K562 (cell line): ENCODE data around the gene CKMT2. TPM values are rescaled to one million over a fixed set of nuclear protein-coding genes. Genes with fewer than 3 reads are reported as not detected.

Source experiments
- ATAC-seq: fragments of 200-7000 bp; cut with Tn5 transposase; 3 replicates; pipeline ENCODE4 v1.9.1; 2020; ENCODE audit warnings: moderate library complexity
- BruUV-seq: library from RNA; stranded (reverse); fragments of 400-500 nt; replicated peaks from 2 replicates; lab custom pipeline; 2021; lab: Mats Ljungman, UMichigan
- CTCF ChIA-PET: fragments of 300-600 bp; formaldehyde crosslinking; extraction: SDS; loops from one replicate; lab custom pipeline; 2021; ENCODE audit warnings: low intra/inter-chr PET ratio; lab: Yijun Ruan, JAX
- POLR2A ChIA-PET: fragments of 300-600, 350-650 bp; sonication (Branson Sonifier 250); formaldehyde crosslinking; extraction: SDS; loops from one replicate; lab custom pipeline; 2021; ENCODE audit warnings: antibody characterized with exemption, inconsistent platforms; lab: Yijun Ruan, JAX
- DNase-seq, 4 experiments: peaks; one replicate each; pipeline versions ENCODE4 v3.0.0 to v3.0.0-alpha.2; 2011 to 2018; ENCODE audit warnings: low spot score in 3 of 4, mixed read lengths in 3 of 4; ENCODE audit errors: extremely low read depth in 1 of 4
- FAIRE-seq: peaks from 2 replicates; lab custom pipeline; 2011; peaks lifted over from hg19 to GRCh38; lab: Jason Lieb, UNC
- H2AFZ ChIP-seq: 2 replicates; pipeline ENCODE4 v1.6.0; 2011; ENCODE audit warnings: low read depth, low read length, control low read depth, inconsistent platforms
- H3K27ac ChIP-seq: fragments of 200-600 bp; 3 replicates; pipeline ENCODE4 v1.8.0; 2011; ENCODE audit warnings: low read depth, mild to moderate bottlenecking, control low read depth, inconsistent platforms, low read length, moderate library complexity, mixed read lengths; ENCODE audit errors: extremely low read depth
- H3K27me3 ChIP-seq, 2 experiments: fragments of 300-600 bp in 1 of 2; 2 replicates in 1 of 2; 3 replicates in 1 of 2; pipeline versions ENCODE4 v1.6.0 to v1.8.0; 2011; ENCODE audit warnings: inconsistent platforms in 2 of 2, low read length in 2 of 2, mild to moderate bottlenecking in 1 of 2, mixed read lengths in 1 of 2, moderate library complexity in 1 of 2; ENCODE audit not compliant: control insufficient read depth in 2 of 2, insufficient read depth in 2 of 2
- H3K36me3 ChIP-seq: fragments of 300-600 bp; 3 replicates; pipeline ENCODE4 v1.8.0; 2011; ENCODE audit warnings: mild to moderate bottlenecking, low read length, inconsistent platforms; ENCODE audit not compliant: control insufficient read depth, insufficient read depth
- H3K4me1 ChIP-seq, 2 experiments: fragments of 200-600 bp in 1 of 2; replicated peaks in 1 of 2; 2 replicates in 1 of 2; 3 replicates in 1 of 2; pipeline versions ENCODE4 v1.5.1 to v1.8.0; 2011; ENCODE audit warnings: inconsistent platforms in 2 of 2, low read length in 2 of 2, mild to moderate bottlenecking in 1 of 2, mixed read lengths in 1 of 2, moderate library complexity in 1 of 2; ENCODE audit not compliant: control insufficient read depth in 2 of 2, insufficient read depth in 2 of 2
- H3K4me2 ChIP-seq: 2 replicates; pipeline ENCODE4 v1.6.1; 2011; ENCODE audit warnings: low read length, control low read depth, inconsistent platforms, mixed read lengths; ENCODE audit not compliant: insufficient read depth
- H3K4me3 ChIP-seq: fragments of 200-600 bp; sonication (generic), shearing (Covaris generic); 2 replicates; pipeline ENCODE4 v1.5.1; 2016; ENCODE audit warnings: control low read depth, inconsistent platforms
- H3K79me2 ChIP-seq: fragments of 200-600 bp; 3 replicates; pipeline ENCODE4 v1.8.0; 2011; ENCODE audit warnings: low read length, inconsistent platforms; ENCODE audit not compliant: control insufficient read depth, insufficient read depth
- H3K9ac ChIP-seq, 2 experiments: 2 replicates each; pipeline versions ENCODE4 v1.6.0 to v1.6.1; 2011; ENCODE audit warnings: low read depth in 2 of 2, low read length in 2 of 2, control low read depth in 1 of 2, inconsistent platforms in 1 of 2, mild to moderate bottlenecking in 1 of 2, mixed read lengths in 1 of 2; ENCODE audit not compliant: insufficient read depth in 1 of 2
- H3K9me1 ChIP-seq: one replicate; pipeline ENCODE4 v1.6.0; 2011; ENCODE audit warnings: inconsistent platforms, mild to moderate bottlenecking, low read length, moderate library complexity; ENCODE audit not compliant: control insufficient read depth, insufficient read depth
- H3K9me3 ChIP-seq: replicated peaks from 2 replicates; pipeline ENCODE4 v1.5.1; 2011; ENCODE audit warnings: low read depth, low read length, inconsistent platforms; ENCODE audit not compliant: control insufficient read depth, insufficient read depth
- H4K20me1 ChIP-seq: replicated peaks from 2 replicates; pipeline ENCODE4 v1.6.1; 2011; ENCODE audit warnings: low read length, inconsistent platforms, mixed read lengths; ENCODE audit not compliant: control insufficient read depth, insufficient read depth
- ARID1B ChIP-seq: fragments of 450-650 bp; IDR thresholded peaks from 2 replicates; pipeline ENCODE4 v1.6.1; 2016; ENCODE audit warnings: antibody characterized with exemption, mild to moderate bottlenecking, inconsistent platforms
- CBFA2T2 ChIP-seq: fragments of 450-650 bp; conservative IDR thresholded peaks from 2 replicates; pipeline ENCODE4 v1.6.1; 2017; ENCODE audit warnings: mild to moderate bottlenecking
- CBFA2T3 ChIP-seq: fragments of 450-650 bp; IDR thresholded peaks from 2 replicates; pipeline ENCODE4 v1.6.1; 2017
- CHD2 ChIP-seq: IDR thresholded peaks from 2 replicates; pipeline ENCODE4 v1.6.1; 2011; ENCODE audit warnings: low read depth, low read length
- DPF2 ChIP-seq: fragments of 450-650 bp; IDR thresholded peaks from 2 replicates; pipeline ENCODE4 v1.6.1; 2016
- EZH2 ChIP-seq: IDR thresholded peaks from 2 replicates; pipeline ENCODE4 v1.6.1; 2012; ENCODE audit warnings: low read depth, mild to moderate bottlenecking, inconsistent platforms, low read length, borderline replicate concordance
- GATA2 ChIP-seq: sonication (generic); formaldehyde crosslinking; IDR thresholded peaks from 2 replicates; pipeline ENCODE4 v1.4.0; 2020; ENCODE audit warnings: mild to moderate bottlenecking, missing genetic modification reagents
- HDAC2 ChIP-seq: fragments of 450-650 bp; IDR thresholded peaks from 2 replicates; pipeline ENCODE4 v1.6.1; 2016; ENCODE audit warnings: mild to moderate bottlenecking
- MTA2 ChIP-seq: fragments of 450-650 bp; IDR thresholded peaks from 2 replicates; pipeline ENCODE4 v1.6.1; 2016; ENCODE audit warnings: low read depth
- NCOR1 ChIP-seq: fragments of 450-650 bp; IDR thresholded peaks from 2 replicates; pipeline ENCODE4 v1.6.1; 2016; ENCODE audit warnings: mild to moderate bottlenecking, moderate library complexity
- NFRKB ChIP-seq: fragments of 450-650 bp; IDR thresholded peaks from 2 replicates; pipeline ENCODE4 v1.6.1; 2016; ENCODE audit warnings: low read depth
- NR2C1 ChIP-seq, 2 experiments: fragments of 450-650 bp; IDR thresholded peaks; 2 replicates each; pipeline ENCODE4 v1.6.1; 2017; ENCODE audit warnings: mild to moderate bottlenecking in 2 of 2, antibody characterized with exemption in 1 of 2, inconsistent platforms in 1 of 2, missing compliant biosample characterization in 1 of 2, missing genetic modification characterization in 1 of 2
- SRSF1 ChIP-seq: fragments of 200-400 bp; formaldehyde crosslinking; IDR thresholded peaks from 2 replicates; pipeline ENCODE4 v1.6.1; 2017; ENCODE audit warnings: mild to moderate bottlenecking, low read depth, low read length, moderate library complexity
- STAT5B ChIP-seq: fragments of 250-450 bp; sonication (Bioruptor Pico); IDR thresholded peaks from 2 replicates; pipeline ENCODE4 v1.8.0; 2021; ENCODE audit warnings: mild to moderate bottlenecking, inconsistent platforms
- TAL1 ChIP-seq: fragments of 450-650 bp; IDR thresholded peaks from 2 replicates; pipeline ENCODE4 v1.6.1; 2016; ENCODE audit warnings: mild to moderate bottlenecking
- TEAD4 ChIP-seq, 2 experiments: sonication (generic) in 1 of 2; formaldehyde crosslinking in 1 of 2; IDR thresholded peaks; 2 replicates each; pipeline versions ENCODE4 v1.6.1 to v1.8.0; 2012 to 2022; ENCODE audit warnings: borderline replicate concordance in 1 of 2, inconsistent platforms in 1 of 2, low read length in 1 of 2, mild to moderate bottlenecking in 1 of 2, missing genetic modification reagents in 1 of 2
- TFAM ChIP-seq: fragments of 250-450 bp; sonication (Bioruptor Pico); conservative IDR thresholded peaks from 2 replicates; pipeline ENCODE4 v1.5.0; 2021; ENCODE audit warnings: mild to moderate bottlenecking, moderate library complexity
- ZBTB17 ChIP-seq: fragments of 450-650 bp; formaldehyde crosslinking; IDR thresholded peaks from 2 replicates; pipeline ENCODE4 v1.4.0; 2020; ENCODE audit warnings: mild to moderate bottlenecking
- ZNF232 ChIP-seq: sonication (generic); formaldehyde crosslinking; IDR thresholded peaks from 2 replicates; pipeline ENCODE4 v1.8.0; 2022; ENCODE audit warnings: mild to moderate bottlenecking, missing genetic modification reagents
- ZNF24 ChIP-seq: fragments of 450-650 bp; IDR thresholded peaks from 2 replicates; pipeline ENCODE4 v1.6.1; 2016
- ZNF347 ChIP-seq: fragments of 450-650 bp; formaldehyde crosslinking; IDR thresholded peaks from 2 replicates; pipeline ENCODE4 v1.4.0; 2020; ENCODE audit warnings: low read depth, mild to moderate bottlenecking, moderate library complexity
- WGBS: fragments of 100-300 bp; shearing (Covaris generic); methylation state at CpG from one replicate; pipeline ENCODE4 v1.1.6; 2016; ENCODE audit warnings: low coverage, mixed read lengths; ENCODE audit not compliant: insufficient coverage; ENCODE audit errors: missing lambda C conversion rate; 5-methylcytosine and 5-hydroxymethylcytosine counted together
- in situ Hi-C: fragments of 300-500 bp; cut with MboI; formaldehyde crosslinking; loops from 4 replicates; pipeline ENCODE4 v1.15.0; 2018; ENCODE audit warnings: inconsistent platforms, mixed read lengths
- intact Hi-C: fragments of 100-400 bp; cut with micrococcal nuclease; formaldehyde crosslinking; loops from 2 replicates; pipeline ENCODE4 v1.14.2; 2022
- polyA plus RNA-seq, 8 experiments: library from polyadenylated mRNA; depleted of rRNA in 4 of 8; stranded (reverse) in 5 of 8; unstranded in 3 of 8; fragments of >200 nt; fragmentation: Nextera tagmentation in 2 of 8; fragmentation: Illumina TruSeq in 1 of 8; extraction: Ambion mirVana in 2 of 8; extraction: Trizol in 1 of 8; gene quantifications; 2 replicates each; pipeline versions ENCODE4 v1.2.1 to v1.2.3, GENCODE V29; 2011 to 2014; ENCODE audit warnings: inconsistent platforms in 1 of 8, missing spikeins in 1 of 8
- total RNA-seq, 7 experiments: library from RNA; depleted of rRNA in 6 of 7; stranded (reverse); fragments of >200 nt in 6 of 7; fragmentation: Illumina TruSeq in 2 of 7; extraction: Trizol in 2 of 7; gene quantifications; 2 replicates each; pipeline versions ENCODE4 v1.2.1 to v1.2.3, GENCODE V29; 2011 to 2021; ENCODE audit warnings: low replicate concordance in 1 of 7
- TF ChIP-seq, protein P1 (sequence below): fragments of 150-350 bp; IDR thresholded peaks from 2 replicates; pipeline ENCODE4 v1.6.1; 2014; ENCODE audit warnings: low read depth, mild to moderate bottlenecking, low read length, borderline replicate concordance

The CKMT2 gene
- total and polyA plus RNA-seq, 9 of the 15 experiments (the other 6 are each of a cell fraction or from before 2014, with no cell fraction given), result 0.03 TPM; not detected in 8

DNA sequence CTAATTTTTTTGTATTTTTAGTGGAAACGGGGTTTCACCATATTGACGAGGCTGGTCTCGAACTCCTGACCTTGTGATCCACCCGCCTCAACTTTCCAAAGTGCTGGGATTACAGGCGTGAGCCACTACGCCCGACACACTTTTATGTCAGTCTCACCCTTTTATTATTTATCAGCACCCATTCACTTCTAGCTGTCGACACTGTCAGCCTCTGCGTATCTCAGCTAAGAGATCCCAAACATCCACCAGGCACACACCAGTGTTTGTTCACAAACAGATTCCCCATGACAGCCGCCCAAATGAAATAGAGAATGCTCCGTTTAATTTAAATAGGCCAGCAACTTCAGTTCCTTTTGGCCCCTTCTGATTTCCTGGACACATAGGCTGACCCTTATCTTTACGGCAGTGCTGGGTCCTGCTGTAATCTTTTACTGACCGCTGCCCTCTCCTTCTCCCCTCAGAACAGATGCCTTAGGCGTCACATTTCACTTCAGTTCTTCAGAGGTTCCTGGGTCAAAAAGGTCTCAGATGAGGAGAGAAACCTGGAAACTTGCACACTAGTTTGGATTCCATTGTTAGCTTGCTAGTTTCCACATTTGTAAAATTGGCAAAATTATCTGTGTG, 43.1 kb upstream of the CKMT2 start:
- DNase-seq (peak in 2 of 4 experiments; percentile 53 to 57), ATAC-seq (peak; percentile 66), FAIRE-seq (peak; percentile 49)
- H2AFZ ChIP-seq, result no peak overlapping the region
- ChIA-PET CTCF (interaction anchor here (0.7 kb wide), 1 partner anchor 17 kb away, joined by 4 read pairs; no protein-coding TSS in a partner anchor), POLR2A (no interaction called here)
- no peak overlapping the region for H3K9ac ChIP-seq
- 1% methylated on average over 14 of the region's 14 CpGs for WGBS
- peaks cover 37 to 68% of the 10 kb centered on the region in 2 experiments for H3K27me3 ChIP-seq
- no TSS peak for BruUV-seq
- no peak overlapping the region for H3K4me3 ChIP-seq
- no peaks in the 10 kb centered on the region for H3K9me1 ChIP-seq
- intact Hi-C loops, result loop anchor here (10.0 kb wide), 2 partner anchors 705 to 1095 kb away; partner anchors contain the start of gene FAM151B
- no peaks in the 10 kb centered on the region for H3K36me3 ChIP-seq
- H3K4me1 ChIP-seq, result peaks cover 0 to 3% of the 10 kb centered on the region in 2 experiments; a peak in 1 of 5 replicates
- no peak overlapping the region for H3K4me2 ChIP-seq
- no peak overlapping the region for H3K27ac ChIP-seq
- H3K9me3 ChIP-seq, result no peaks in the 10 kb centered on the region
- H3K79me2 ChIP-seq, result no peaks in the 10 kb centered on the region
- no peaks in the 10 kb centered on the region for H4K20me1 ChIP-seq
- in situ Hi-C loops, result loop anchor here (10.0 to 25.0 kb wide), 2 partner anchors 505 to 1078 kb away; no protein-coding TSS in a partner anchor
- TF ChIP-seq TAL1 (peak; percentile 72), ZNF24 (peak; percentile 96), EZH2 (no peak), STAT5B (CRISPR knock-in tag) (no peak), NR2C1 (IDR thresholded peaks at IDR 0.05) (no peak), NR2C1 (tag; IDR thresholded peaks at IDR 0.05) (no peak), NFRKB (no peak), CBFA2T2 (peak; percentile 66), CBFA2T3 (peak; percentile 82), GATA2 (CRISPR knock-in tag) (peak; percentile 50; the same call in 1 of the 2 replicates), MTA2 (peak; percentile 11; the same call in 1 of the 2 replicates), TEAD4 (IDR thresholded peaks at IDR 0.05; ENCODE audit: low read length) (peak; percentile 64; the same call in 1 of the 2 replicates), TEAD4 (CRISPR knock-in tag; IDR thresholded peaks at IDR 0.05; ENCODE audit: borderline replicate concordance) (no peak), CHD2 (no peak), ARID1B (peak; percentile 63), DPF2 (peak; percentile 37; the same call in 1 of the 2 replicates), HDAC2 (no peak), SRSF1 (no peak), NCOR1 (0 out of 2 replicates have a peak, but pooled peaks have one; percentile 26), TFAM (no peak), ZNF347 (CRISPR knock-in tag) (no peak), ZBTB17 (CRISPR knock-in tag) (peak; percentile 66; the same call in 1 of the 2 replicates), ZNF232 (CRISPR knock-in tag) (no peak)
- TF ChIP-seq, protein P1, sequence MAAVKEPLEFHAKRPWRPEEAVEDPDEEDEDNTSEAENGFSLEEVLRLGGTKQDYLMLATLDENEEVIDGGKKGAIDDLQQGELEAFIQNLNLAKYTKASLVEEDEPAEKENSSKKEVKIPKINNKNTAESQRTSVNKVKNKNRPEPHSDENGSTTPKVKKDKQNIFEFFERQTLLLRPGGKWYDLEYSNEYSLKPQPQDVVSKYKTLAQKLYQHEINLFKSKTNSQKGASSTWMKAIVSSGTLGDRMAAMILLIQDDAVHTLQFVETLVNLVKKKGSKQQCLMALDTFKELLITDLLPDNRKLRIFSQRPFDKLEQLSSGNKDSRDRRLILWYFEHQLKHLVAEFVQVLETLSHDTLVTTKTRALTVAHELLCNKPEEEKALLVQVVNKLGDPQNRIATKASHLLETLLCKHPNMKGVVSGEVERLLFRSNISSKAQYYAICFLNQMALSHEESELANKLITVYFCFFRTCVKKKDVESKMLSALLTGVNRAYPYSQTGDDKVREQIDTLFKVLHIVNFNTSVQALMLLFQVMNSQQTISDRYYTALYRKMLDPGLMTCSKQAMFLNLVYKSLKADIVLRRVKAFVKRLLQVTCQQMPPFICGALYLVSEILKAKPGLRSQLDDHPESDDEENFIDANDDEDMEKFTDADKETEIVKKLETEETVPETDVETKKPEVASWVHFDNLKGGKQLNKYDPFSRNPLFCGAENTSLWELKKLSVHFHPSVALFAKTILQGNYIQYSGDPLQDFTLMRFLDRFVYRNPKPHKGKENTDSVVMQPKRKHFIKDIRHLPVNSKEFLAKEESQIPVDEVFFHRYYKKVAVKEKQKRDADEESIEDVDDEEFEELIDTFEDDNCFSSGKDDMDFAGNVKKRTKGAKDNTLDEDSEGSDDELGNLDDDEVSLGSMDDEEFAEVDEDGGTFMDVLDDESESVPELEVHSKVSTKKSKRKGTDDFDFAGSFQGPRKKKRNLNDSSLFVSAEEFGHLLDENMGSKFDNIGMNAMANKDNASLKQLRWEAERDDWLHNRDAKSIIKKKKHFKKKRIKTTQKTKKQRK, result no peak
